Stimulated activated CD4-positive, alpha-beta T cell treated with anti-CD3 and anti-CD28 coated beads, Interleukin-15, amount 100 ng/mL, for 24 hours (primary cell): ENCODE results near the gene PITX3.
"Not testable (repeated sequence)": the region's sequence is repeated elsewhere in the genome, so short reads cannot be mapped to it uniquely, and the experiment has no call there.

Source experiments
- DNase-seq: peaks from one replicate; pipeline ENCODE4 v3.0.0-alpha.2; 2020

PITX3 gene

DNA sequence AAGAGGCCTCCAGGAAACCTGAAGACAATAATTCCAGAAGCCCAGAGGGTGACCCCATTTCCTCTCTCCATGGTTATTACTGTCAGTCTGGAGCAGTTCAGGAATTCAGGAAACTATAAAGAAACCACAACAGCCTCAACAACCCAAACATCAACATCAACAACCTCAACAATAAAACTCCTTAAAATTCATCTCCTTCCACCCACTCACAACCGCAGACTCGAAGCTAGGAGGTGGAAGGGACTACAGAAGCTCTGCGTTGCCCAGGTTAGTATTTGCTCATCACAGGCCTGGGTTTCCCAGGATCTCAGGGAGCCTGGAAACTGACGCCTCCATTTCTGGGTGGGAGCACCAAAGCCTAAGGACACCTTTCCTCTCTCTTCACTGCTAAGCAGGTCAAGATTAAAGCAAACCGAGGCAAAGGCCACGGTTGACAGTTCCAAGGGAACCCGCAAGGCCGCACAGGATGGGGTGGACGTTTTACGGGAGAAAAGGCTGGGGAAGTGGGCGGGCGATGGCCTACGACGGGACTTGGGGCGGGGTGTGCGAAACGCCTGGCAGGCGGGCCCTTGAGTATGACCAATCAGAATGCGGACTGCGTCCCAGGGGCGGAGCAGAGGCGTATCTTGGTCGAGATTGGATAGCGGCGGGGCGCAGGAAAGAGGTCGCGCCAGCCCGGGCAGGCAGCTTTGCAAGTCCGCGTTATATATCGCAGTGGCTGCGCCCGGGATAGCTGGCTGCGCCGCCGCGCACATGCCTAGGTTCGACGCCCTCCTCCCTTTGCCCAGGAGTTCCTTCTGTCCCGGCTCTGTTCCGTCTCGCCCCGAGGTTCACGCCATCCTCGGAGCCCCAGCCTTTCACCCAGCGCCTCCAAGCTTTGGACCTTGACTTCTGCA, 15.4 kb downstream of the PITX3 start, which contains the start of gene ELOVL3:
Gene ELOVL3 (plus strand): TSS at position 654 of the 896 bp plus-strand sequence. CDS start 250 bp downstream, outside the sequence.
- peak; percentile 92 for DNase-seq

DNA sequence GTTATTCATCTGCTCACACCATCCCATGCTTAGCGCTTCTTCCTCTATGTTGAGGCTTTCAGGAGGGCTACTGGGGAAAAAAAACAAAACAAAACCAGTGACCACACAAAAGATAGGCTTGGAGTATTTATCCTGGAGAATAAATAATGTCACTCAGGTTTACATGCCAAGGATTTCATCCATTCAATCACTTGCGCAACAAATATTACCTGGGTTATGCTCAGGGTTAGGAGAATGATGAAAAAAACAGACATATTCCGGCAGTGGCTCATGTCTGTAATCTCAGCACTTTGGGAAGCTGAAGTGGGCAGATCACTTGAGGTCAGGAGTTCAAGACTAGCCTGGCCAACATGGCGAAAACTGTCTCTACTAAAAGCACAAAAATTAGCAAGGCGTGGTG, 18.5 kb downstream of the PITX3 start:
- no peak for DNase-seq

GRCh38 chr10:102220612-102221011, 20.7 kb downstream of the PITX3 start:
- no peak for DNase-seq

DNA sequence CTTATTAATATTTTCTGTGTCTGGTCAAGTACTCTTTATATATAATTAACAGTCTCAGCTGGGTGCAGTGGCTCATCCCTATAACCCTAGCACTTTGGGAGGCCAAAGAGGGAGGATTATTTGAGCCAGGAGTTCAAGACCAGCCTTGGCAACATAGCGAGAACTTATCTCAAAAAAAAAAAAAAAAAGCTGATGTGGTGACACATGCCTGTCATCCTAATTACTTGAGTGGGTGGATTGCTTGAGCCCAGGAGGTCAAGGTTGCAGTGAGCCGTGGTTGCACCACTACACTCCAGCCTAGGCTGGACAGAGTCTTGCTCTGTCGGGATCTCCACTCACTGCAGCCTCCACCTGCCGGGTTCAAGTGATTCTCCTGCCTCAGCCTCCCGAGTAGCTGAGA, 21.9 kb downstream of the PITX3 start:
- DNase-seq, result no peak

GRCh38 chr10:102213599-102213998, 27.7 kb downstream of the PITX3 start:
- DNase-seq, result not testable (repeated sequence)

- no peak for DNase-seq
These were observed 29.6 kb downstream of the PITX3 start for GRCh38 chr10:102211615-102212299.

- DNase-seq, result no peak
These were observed 32.8 kb downstream of the PITX3 start for GRCh38 chr10:102208311-102209035.

- DNase-seq, result no peak
These were observed 38.9 kb downstream of the PITX3 start for GRCh38 chr10:102202386-102202785.

GRCh38 chr10:102200751-102201640, 40.3 kb downstream of the PITX3 start:
- DNase-seq, result no peak

GRCh38 chr10:102198027-102198426, 43.3 kb downstream of the PITX3 start:
- no peak for DNase-seq

- DNase-seq, result peak; percentile 34
These were observed 44.4 kb downstream of the PITX3 start for GRCh38 chr10:102196893-102197292.

- DNase-seq, result no peak
These were observed 45.9 kb downstream of the PITX3 start for GRCh38 chr10:102195296-102195870.

DNA sequence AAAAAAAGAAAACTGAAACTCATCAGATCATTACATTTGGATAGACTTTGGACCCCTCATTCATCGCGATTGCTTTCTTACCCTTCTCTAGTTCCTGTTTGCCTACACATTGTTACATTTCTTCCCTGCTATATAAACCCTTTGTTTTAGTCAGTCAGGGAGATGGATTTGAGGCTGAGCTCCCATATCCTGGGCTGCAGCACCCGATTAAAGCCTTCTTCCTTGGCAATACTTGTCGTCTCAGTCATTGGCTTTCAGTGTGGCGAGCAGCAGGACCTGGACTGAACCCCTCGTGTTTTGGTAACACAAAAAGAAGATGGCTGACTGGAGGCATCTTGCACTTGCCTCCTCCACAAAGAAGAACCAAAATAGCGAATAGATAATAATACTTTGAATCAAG, 49.4 kb downstream of the PITX3 start:
- no peak for DNase-seq

DNA sequence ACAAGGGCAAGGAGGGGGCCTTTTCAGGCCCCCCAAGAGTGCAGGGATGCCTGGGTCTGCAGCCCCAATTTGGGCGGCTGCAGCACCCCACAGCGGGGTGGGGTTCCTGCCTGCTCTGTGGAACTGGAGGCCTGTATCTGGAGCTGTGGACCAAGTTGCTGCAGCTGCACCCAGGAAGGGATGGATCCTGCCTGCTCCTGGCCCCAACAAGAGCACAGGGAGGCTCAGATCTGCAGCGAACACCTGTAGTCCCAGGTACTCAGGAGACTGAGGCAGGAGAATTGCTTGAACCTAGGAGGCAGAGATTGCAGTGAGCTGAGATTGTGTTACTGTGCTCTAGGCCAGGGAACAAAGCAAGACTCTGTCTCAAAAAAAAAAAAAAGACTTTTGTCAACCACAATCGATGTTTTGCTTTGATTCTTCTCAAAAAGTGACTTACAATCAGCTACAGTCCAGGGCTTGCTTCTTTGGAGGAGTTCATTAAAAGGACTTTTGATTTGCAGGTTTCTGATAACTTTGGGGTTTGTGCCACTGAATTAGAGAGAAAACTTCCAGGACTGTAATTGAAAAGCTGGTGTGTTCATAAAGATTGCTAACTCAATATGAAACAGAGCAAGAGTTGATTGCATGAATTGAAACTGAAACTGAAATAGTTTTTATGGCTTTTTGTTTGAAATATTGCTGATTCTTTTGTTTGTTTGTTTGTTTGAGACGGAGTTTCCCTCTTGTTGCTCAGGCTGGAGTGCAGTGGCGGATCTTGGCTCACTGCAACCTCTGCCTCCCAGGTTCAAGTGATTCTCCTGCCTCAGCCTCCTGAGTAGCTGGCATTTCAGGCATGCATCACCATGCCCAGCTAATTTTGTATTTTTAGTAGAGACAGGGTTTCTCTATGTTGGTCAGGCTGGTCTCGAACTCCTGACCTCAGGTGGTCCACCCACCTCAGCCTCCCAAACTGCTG, 52.1 kb downstream of the PITX3 start:
- not testable (repeated sequence) for DNase-seq

DNA sequence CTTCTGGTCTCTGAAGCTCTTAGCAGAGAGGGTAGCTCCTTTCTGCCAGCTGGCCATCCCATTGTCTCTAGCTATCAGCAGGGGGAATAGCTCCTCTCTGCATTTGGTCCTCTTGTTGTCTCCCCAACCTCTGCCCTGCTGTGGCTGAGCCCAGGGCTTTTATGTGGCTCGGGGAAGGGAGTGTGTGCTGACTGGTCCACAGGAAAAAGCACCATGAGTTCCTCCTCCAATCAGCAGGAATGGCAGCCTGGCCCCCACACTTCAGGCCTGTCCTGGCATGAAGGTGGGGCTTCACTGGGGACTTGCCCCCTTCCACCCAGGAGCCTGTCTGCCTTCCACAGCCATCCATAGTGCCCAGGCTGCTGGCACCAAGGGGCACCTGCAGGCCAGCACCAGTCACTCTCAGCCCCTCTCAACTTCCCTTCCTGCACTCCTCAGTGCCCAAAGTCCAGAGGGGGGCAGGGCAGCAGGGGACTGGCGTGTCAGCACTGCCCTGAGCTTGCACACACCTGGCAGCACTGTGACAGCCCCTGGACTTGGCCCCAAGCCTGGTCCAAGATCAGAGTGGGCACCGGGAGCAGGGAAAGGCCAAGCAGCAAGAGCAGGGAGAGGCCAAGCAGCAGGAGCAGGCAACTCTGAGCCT, 52.9 kb downstream of the PITX3 start:
- no peak for DNase-seq

- DNase-seq, result no peak
These were observed 55.3 kb downstream of the PITX3 start for GRCh38 chr10:102185811-102186527.

DNA sequence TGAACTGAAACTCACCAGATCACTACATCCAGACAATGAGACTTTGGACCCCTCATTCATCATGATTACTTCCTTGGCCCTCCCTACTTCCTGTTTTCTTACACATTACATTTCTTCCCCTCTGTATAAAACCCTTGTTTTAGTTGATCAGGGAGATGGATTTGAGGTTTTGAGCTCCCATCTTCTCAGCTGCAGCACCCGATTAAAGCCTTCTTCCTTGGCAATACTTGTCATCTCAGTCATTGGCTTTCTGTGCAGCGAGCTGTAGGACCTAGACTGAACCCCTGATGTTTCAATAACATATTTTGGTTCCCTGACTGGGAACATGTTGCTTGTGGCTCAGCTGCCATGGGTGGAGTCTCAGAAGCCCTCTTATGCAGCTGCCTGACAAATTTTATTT, 56.0 kb downstream of the PITX3 start:
- no peak for DNase-seq

GRCh38 chr10:102184606-102185005, 56.7 kb downstream of the PITX3 start:
- DNase-seq, result no peak
